Spleen (tissue), 13 donors: ENCODE results near the gene SHLD3. TPM values are rescaled to one million over a fixed set of nuclear protein-coding genes. Genes with fewer than 3 reads are reported as not detected.
"Not testable (repeated sequence)": the region's sequence is repeated elsewhere in the genome, so short reads cannot be mapped to it uniquely, and the experiment has no call there.

Experiments used
- DNase-seq: peaks from one replicate; pipeline ENCODE4 v3.0.0-alpha.2; 2020
- H3K27ac ChIP-seq, 8 donors: fragments of 200-600 bp; sonication (generic) in 7 of 8; 1 replicate in 4 of 8; 2 replicates in 4 of 8; pipeline versions ENCODE4 v1.5.0 to v1.8.0; 2016 to 2021; ENCODE audit warnings: inconsistent platforms in 4 of 8, mild to moderate bottlenecking in 4 of 8, moderate library complexity in 1 of 8
- H3K27me3 ChIP-seq, 7 donors: fragments of 200-600 bp; sonication (generic) in 6 of 7; replicated peaks in 1 of 7; 1 replicate in 4 of 7; 2 replicates in 3 of 7; pipeline versions ENCODE4 v1.5.0 to v1.8.0; 2016 to 2021; ENCODE audit warnings: inconsistent platforms in 3 of 7, mild to moderate bottlenecking in 1 of 7
- H3K36me3 ChIP-seq, 6 donors: fragments of 200-600 bp; sonication (generic) in 5 of 6; 1 replicate in 4 of 6; 2 replicates in 2 of 6; pipeline versions ENCODE4 v1.5.0 to v1.8.0; 2016 to 2021; ENCODE audit warnings: inconsistent platforms in 2 of 6
- H3K4me1 ChIP-seq, 6 donors: fragments of 200-600 bp; sonication (generic) in 5 of 6; 1 replicate in 3 of 6; 2 replicates in 3 of 6; pipeline versions ENCODE4 v1.5.0 to v1.8.0; 2016 to 2021; ENCODE audit warnings: inconsistent platforms in 3 of 6
- H3K4me3 ChIP-seq, 8 donors: fragments of 200-600 bp; sonication (generic) in 7 of 8; 1 replicate in 4 of 8; 2 replicates in 4 of 8; pipeline versions ENCODE4 v1.5.0 to v1.8.0; 2016 to 2021; ENCODE audit warnings: inconsistent platforms in 4 of 8, mild to moderate bottlenecking in 4 of 8, moderate library complexity in 2 of 8
- H3K9me3 ChIP-seq, 8 donors: fragments of 200-600 bp; sonication (generic) in 7 of 8; 1 replicate in 4 of 8; 2 replicates in 4 of 8; pipeline versions ENCODE4 v1.5.0 to v1.8.0; 2016 to 2021; ENCODE audit warnings: inconsistent platforms in 4 of 8
- POLR2A ChIP-seq, 3 donors: fragments of 450-650 bp; IDR thresholded peaks; one replicate each; pipeline ENCODE4 v1.5.1; 2017; ENCODE audit warnings: antibody characterized with exemption in 3 of 3, mild to moderate bottlenecking in 1 of 3
- POLR2AphosphoS5 ChIP-seq, 3 donors: sonication (generic); formaldehyde crosslinking; IDR thresholded peaks; one replicate each; pipeline ENCODE4 v1.5.1; 2017; ENCODE audit warnings: antibody characterized with exemption in 3 of 3
- WGBS, 5 donors: extraction: QIAGEN DNeasy Blood & Tissue Kit in 3 of 5; methylation state at CpG; one replicate each; pipeline versions ENCODE4 v1.1.5 to v1.1.7; 2013 to 2018; 5-methylcytosine and 5-hydroxymethylcytosine counted together
- intact Hi-C: fragments of 100-400 bp; cut with DNase I; formaldehyde crosslinking; loops from one replicate; pipeline ENCODE4 v1.15.0; 2023; ENCODE audit warnings: low total_unique reads
- long read RNA-seq, 2 donors: transcript quantifications; one replicate each; lab custom pipeline, GENCODE V29; 2026
- polyA plus RNA-seq, 3 donors: library from polyadenylated mRNA; stranded (reverse); fragments of 200-250 nt; gene quantifications; one replicate each; pipeline ENCODE4 v1.2.1, GENCODE V29; 2013
- total RNA-seq, 7 donors: library from RNA; depleted of rRNA in 3 of 7; stranded (reverse); fragments of >200 nt in 3 of 7; fragmentation: NEBNext Ultra II Directional in 4 of 7; extraction: Animal tissue kit (Norgen Biotek cat#: 25700) in 4 of 7; gene quantifications; one replicate each; pipeline versions ENCODE4 v1.1.0 to v1.2.1, GENCODE V29; 2016 to 2021
- TF ChIP-seq, protein P1 (sequence below), 11 experiments: fragments of 200-600 bp in 7 of 11; fragments of 450-650 bp in 4 of 11; sonication (generic) in 4 of 11; IDR thresholded peaks in 8 of 11; conservative IDR thresholded peaks in 3 of 11; 1 replicate in 7 of 11; 2 replicates in 4 of 11; pipeline versions ENCODE4 v1.4.0 to v1.8.0; 2016 to 2021; ENCODE audit warnings: antibody characterized with exemption in 11 of 11, inconsistent platforms in 4 of 11, mild to moderate bottlenecking in 1 of 11
- donor health status: healthy with polysubstance abuse.
- donor health status: DM: no; HTN: no; CAD: no; lungs with moderate emphysema.
- donor health status: DM: no; HTN: no; CAD: no.
- donor health status: Bipolar disorder and iron deficiency.
- donor health status: healthy.
- donor health status: DM: no; HTN: no; CAD: no.
- donor health status: DM: yes; HTN: yes; CAD: no.

Gene SHLD3, protein sequence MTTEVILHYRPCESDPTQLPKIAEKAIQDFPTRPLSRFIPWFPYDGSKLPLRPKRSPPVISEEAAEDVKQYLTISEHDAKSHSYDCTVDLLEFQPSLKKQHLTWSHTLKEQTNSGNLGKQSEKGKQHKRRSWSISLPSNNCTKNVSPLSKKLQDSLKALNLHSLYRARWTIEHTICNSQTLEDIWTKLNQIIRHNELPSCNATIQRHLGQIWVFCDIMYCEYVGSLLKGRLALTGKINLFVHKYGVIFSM
- total RNA-seq, result 1 to 10 TPM; 2.3 to 5.6 (median 4.3) TPM
- polyA plus RNA-seq, result 1 to 10 TPM; 3.3 to 3.8 (median 3.7) TPM
- long read RNA-seq, donor 1, result 0 reads
- long read RNA-seq, donor 2, result 0 reads

DNA sequence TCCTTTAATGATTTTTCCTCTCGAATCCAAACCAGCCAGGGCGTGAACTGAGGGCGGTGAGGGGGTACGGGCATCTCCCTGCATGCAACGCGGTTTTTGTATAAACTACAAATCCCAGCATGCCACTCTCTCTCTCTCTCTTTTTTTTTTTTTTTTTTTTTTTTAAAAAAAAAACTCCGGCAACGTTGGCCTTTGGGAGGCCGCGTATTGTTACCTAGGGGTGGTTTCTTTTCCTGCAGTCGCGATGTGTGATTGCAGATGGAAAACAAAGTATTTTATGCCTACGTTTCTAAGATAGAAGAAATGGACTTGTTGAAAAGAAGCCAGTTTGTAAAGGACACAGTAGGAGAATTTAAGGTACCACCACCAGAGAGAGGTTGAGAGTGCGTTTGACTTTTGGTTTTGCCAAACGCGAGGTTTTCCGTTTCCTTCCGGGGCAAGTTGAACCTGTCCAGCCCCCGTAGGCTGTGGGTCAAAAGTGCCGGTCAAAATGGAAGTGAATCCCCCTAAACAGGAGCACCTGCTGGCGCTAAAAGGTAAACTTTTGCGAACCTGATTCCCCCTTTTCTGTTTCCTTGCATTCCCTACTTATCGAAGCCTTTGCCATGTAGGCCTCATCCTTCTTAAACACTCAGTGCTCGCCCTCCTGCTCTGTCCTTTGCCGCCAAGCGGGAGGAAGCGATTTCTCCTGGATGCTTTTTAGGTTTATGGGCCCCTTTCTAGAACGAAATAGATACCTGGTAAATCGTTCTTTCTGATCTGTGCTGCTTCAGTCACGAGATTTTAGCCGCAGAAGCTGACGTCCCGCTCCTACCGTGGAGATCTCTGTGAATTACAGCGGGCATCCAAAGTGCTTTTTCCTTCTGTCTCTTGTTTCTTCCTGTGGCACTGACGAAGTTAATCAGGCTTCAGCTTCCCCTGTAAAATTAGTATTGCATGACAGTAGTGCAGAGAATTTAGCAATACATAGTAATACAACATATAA lies at the start of gene SHLD3, which contains the start of gene TRAPPC13:
TSS of gene SHLD3 (plus strand) at position 457 of the 985 bp plus-strand sequence. CDS start 4,561 bp downstream, outside the sequence.
TSS of gene TRAPPC13 (plus strand) at position 457 of the 985 bp plus-strand sequence. CDS start at position 491, 34 bp downstream.
- TF ChIP-seq POLR2AphosphoS5 (IDR thresholded peaks at IDR 0.05), result peak in 1 of 3 donors; percentile 82
- no peak for TF ChIP-seq POLR2A (IDR thresholded peaks at IDR 0.05)
- TF ChIP-seq, protein P1, sequence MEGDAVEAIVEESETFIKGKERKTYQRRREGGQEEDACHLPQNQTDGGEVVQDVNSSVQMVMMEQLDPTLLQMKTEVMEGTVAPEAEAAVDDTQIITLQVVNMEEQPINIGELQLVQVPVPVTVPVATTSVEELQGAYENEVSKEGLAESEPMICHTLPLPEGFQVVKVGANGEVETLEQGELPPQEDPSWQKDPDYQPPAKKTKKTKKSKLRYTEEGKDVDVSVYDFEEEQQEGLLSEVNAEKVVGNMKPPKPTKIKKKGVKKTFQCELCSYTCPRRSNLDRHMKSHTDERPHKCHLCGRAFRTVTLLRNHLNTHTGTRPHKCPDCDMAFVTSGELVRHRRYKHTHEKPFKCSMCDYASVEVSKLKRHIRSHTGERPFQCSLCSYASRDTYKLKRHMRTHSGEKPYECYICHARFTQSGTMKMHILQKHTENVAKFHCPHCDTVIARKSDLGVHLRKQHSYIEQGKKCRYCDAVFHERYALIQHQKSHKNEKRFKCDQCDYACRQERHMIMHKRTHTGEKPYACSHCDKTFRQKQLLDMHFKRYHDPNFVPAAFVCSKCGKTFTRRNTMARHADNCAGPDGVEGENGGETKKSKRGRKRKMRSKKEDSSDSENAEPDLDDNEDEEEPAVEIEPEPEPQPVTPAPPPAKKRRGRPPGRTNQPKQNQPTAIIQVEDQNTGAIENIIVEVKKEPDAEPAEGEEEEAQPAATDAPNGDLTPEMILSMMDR (IDR thresholded peaks at IDR 0.05 in 8 of 11, conservative IDR thresholded peaks at IDR 0.05 in 3 of 11), result peak in 3 of 11 experiments; percentile 4 to 37 (median 19)
- intact Hi-C loops, result no loop called here
- H3K9me3 ChIP-seq, result no peaks in the 10 kb centered on the region
- DNase-seq, result peak; percentile 90
- H3K4me1 ChIP-seq, result peaks cover 32 to 73% (median 57%) of the 10 kb centered on the region in 6 donors
- peak within 1 kb of the TSS; percentile 78 to 95 (median 92) for H3K27ac ChIP-seq
- H3K36me3 ChIP-seq, result peaks cover 0 to 19% (median 7%) of the 10 kb centered on the region in 6 donors
- H3K27me3 ChIP-seq, result no peaks in the 10 kb centered on the region
- WGBS, 5 donors, result 0 to 1% (median 0%) methylated on average over 36 of the region's 36 CpGs
- H3K4me3 ChIP-seq, result peak within 1 kb of the TSS; percentile 75 to 95 (median 88)

DNA sequence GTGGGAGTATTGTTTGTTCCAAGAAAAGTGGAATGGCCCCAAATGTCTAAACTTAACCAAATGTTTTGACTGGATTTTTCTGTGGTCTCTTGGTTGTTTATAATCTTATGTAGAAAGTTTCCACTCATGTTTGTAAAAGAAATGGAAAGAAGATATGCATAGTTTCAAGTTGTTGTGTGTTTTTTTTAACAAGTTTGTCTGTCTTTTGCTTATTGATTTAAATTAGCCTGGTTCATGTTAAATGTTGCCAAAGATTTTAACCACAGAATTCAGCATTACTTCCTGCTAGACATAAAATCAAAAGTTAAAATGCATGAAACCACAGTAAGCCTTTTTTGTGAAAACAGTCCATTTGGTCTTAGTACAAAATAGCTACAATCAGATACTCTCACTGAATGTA lies 47.7 kb upstream of the SHLD3 start:
- peaks cover 0 to 91% (median 55%) of the 10 kb centered on the region in 6 donors for H3K36me3 ChIP-seq
- TF ChIP-seq POLR2AphosphoS5 (IDR thresholded peaks at IDR 0.05) (no peak), POLR2A (IDR thresholded peaks at IDR 0.05) (no peak)
- TF ChIP-seq, protein P1 (IDR thresholded peaks at IDR 0.05 in 8 of 11, conservative IDR thresholded peaks at IDR 0.05 in 3 of 11), result no peak
- intact Hi-C loops, result no loop called here
- peaks cover 0 to 18% (median 0%) of the 10 kb centered on the region in 6 donors for H3K4me1 ChIP-seq
- H3K4me3 ChIP-seq, result no peak overlapping the region
- no peaks in the 10 kb centered on the region for H3K27me3 ChIP-seq
- H3K9me3 ChIP-seq, result no peaks in the 10 kb centered on the region
- H3K27ac ChIP-seq, result no peak overlapping the region
- no peak for DNase-seq

GRCh38 chr5:65588694-65589093 lies 36.1 kb upstream of the SHLD3 start:
- intact Hi-C loops, result no loop called here
- 92 to 99% (median 96%) methylated on average over 2 of the region's 2 CpGs for WGBS, 5 donors
- no peaks in the 10 kb centered on the region for H3K27me3 ChIP-seq
- no peak for DNase-seq
- no peak overlapping the region for H3K4me3 ChIP-seq
- TF ChIP-seq, protein P1 (IDR thresholded peaks at IDR 0.05 in 8 of 11, conservative IDR thresholded peaks at IDR 0.05 in 3 of 11), result no peak
- TF ChIP-seq POLR2A (IDR thresholded peaks at IDR 0.05), result no peak
- TF ChIP-seq POLR2AphosphoS5 (IDR thresholded peaks at IDR 0.05), result no peak
- peak overlapping the region in 1 of 8 donors; percentile 42 for H3K27ac ChIP-seq
- peaks cover 0 to 11% (median 0%) of the 10 kb centered on the region in 6 donors for H3K4me1 ChIP-seq
- peaks cover 0 to 100% (median 81%) of the 10 kb centered on the region in 6 donors for H3K36me3 ChIP-seq
- no peaks in the 10 kb centered on the region for H3K9me3 ChIP-seq

DNA sequence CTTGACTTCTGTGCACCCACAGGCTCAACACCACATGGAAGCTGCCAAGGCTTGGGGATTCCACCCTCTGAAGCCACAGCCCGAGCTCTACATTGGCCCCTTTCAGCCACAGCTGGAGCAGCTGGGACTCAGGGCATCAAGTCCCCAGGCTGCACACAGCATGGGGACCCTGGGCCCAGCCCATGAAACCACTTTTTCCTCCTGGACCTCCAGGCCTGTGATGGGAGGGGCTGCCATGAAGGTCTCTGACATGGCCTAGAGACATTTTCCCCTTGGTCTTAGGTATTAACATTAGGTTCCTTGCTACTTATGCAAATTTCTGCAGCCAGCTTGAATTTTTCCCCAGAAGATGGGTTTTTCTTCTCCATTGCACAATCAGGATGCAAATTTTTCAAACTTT lies 23.1 kb upstream of the SHLD3 start:
- DNase-seq, H3K27ac ChIP-seq, H3K4me3 ChIP-seq, H3K27me3 ChIP-seq, intact Hi-C loops, H3K4me1 ChIP-seq: not testable (repeated sequence)
- Histone ChIP-seq H3K36me3 (peaks cover 2 to 100% (median 70%) of the 10 kb centered on the region in 6 donors), H3K9me3 (peaks cover 0 to 20% (median 8%) of the 10 kb centered on the region in 8 donors)
- 86 to 100% (median 95%) methylated on average over 1 of the region's 1 CpG; no CpG with 5 or more reads in 1 of the 5 donors for WGBS, 5 donors
